DOHH2 (cell line): ENCODE data around the gene TDRD12.

ENCODE experiments used
- H3F3A ChIP-seq: fragments of 200-600 bp; sonication (generic), shearing (Covaris generic); 2 replicates; pipeline ENCODE4 v1.6.0; 2016; ENCODE audit warnings: antibody characterized with exemption, mild to moderate bottlenecking; ENCODE audit not compliant: control insufficient read depth, insufficient read depth
- H3K27ac ChIP-seq: fragments of 200-600 bp; sonication (generic); 2 replicates; pipeline ENCODE4 v1.5.1; 2014; ENCODE audit warnings: low read depth, mild to moderate bottlenecking, low read length, moderate library complexity
- H3K27me3 ChIP-seq: fragments of 200-600 bp; sonication (generic); 2 replicates; pipeline ENCODE4 v1.6.1; 2014; ENCODE audit warnings: mild to moderate bottlenecking, low read length, mixed read lengths; ENCODE audit not compliant: control insufficient read depth
- H3K36me3 ChIP-seq: fragments of 200-600 bp; sonication (generic); 2 replicates; pipeline ENCODE4 v1.6.1; 2014; ENCODE audit warnings: mild to moderate bottlenecking, low read length, moderate library complexity, mixed read lengths; ENCODE audit not compliant: control insufficient read depth
- H3K4me1 ChIP-seq: fragments of 200-600 bp; sonication (generic); 2 replicates; pipeline ENCODE4 v1.6.1; 2014; ENCODE audit warnings: mild to moderate bottlenecking, low read length, mixed read lengths; ENCODE audit not compliant: control insufficient read depth
- H3K4me2 ChIP-seq: fragments of 200-600 bp; sonication (generic); 2 replicates; pipeline ENCODE4 v1.6.0; 2014; ENCODE audit warnings: mild to moderate bottlenecking, low read length, moderate library complexity
- H3K4me3 ChIP-seq: fragments of 200-600 bp; sonication (generic); 2 replicates; pipeline ENCODE4 v1.5.1; 2014; ENCODE audit warnings: mild to moderate bottlenecking, low read length, mixed read lengths
- H3K79me2 ChIP-seq: fragments of 200-600 bp; sonication (generic); 2 replicates; pipeline ENCODE4 v1.6.1; 2014; ENCODE audit warnings: mild to moderate bottlenecking, low read length, mixed read lengths; ENCODE audit not compliant: control insufficient read depth
- H3K9me2 ChIP-seq: fragments of 200-600 bp; sonication (generic); replicated peaks from 2 replicates; pipeline ENCODE4 v1.6.1; 2014; ENCODE audit warnings: mild to moderate bottlenecking, low read length, mixed read lengths; ENCODE audit not compliant: control insufficient read depth
- H3K9me3 ChIP-seq: fragments of 200-600 bp; sonication (generic); 2 replicates; pipeline ENCODE4 v1.6.1; 2014; ENCODE audit warnings: antibody characterized with exemption, low read length, mixed read lengths; ENCODE audit not compliant: control insufficient read depth, insufficient read depth
- H4K20me1 ChIP-seq: fragments of 200-600 bp; sonication (generic); 2 replicates; pipeline ENCODE4 v1.6.0; 2014; ENCODE audit warnings: low read depth, mild to moderate bottlenecking, antibody characterized with exemption, low read length, moderate library complexity; ENCODE audit not compliant: control insufficient read depth, insufficient read depth
- CTCF ChIP-seq: fragments of 200-600 bp; sonication (generic); IDR thresholded peaks from one replicate; pipeline ENCODE4 v1.5.1; 2014; ENCODE audit warnings: antibody characterized with exemption, mild to moderate bottlenecking, low read depth, low read length; ENCODE audit not compliant: poor library complexity, severe bottlenecking
- EZH2phosphoT487 ChIP-seq: fragments of 200-600 bp; sonication (generic); IDR thresholded peaks from 2 replicates; pipeline ENCODE4 v1.6.1; 2017; ENCODE audit warnings: borderline replicate concordance, mild to moderate bottlenecking, antibody characterized with exemption, low read length, moderate library complexity, mixed read lengths

The TDRD12 gene

GRCh38 chr19:32674931-32675719, 44.4 kb upstream of the TDRD12 start, which contains the start of gene ANKRD27:
Gene ANKRD27, minus strand, starts transcription at chr19:32675180. Its CDS starts 16,165 bp downstream, at chr19:32659015.
- H3K9me3 ChIP-seq = no peaks in the 10 kb centered on the region
- H3K27ac ChIP-seq = no peak within 1 kb of the TSS; the same call in 1 of the 2 replicates

GRCh38 chr19:32675720-32676185, 43.8 kb upstream of the TDRD12 start, which contains the start of gene RGS9BP:
Gene RGS9BP, plus strand, starts transcription at chr19:32675848. Its CDS starts 416 bp downstream, at chr19:32676264.
- Histone ChIP-seq H3K36me3 (peaks cover 13% of the 10 kb centered on the region; the same call in 1 of the 2 replicates), H3K4me3 (peak within 1 kb of the TSS; percentile 91), H3K27me3 (no peaks in the 10 kb centered on the region), H4K20me1 (peaks cover 16% of the 10 kb centered on the region), H3K9me2 (no peaks in the 10 kb centered on the region), H3K79me2 (peaks cover 42% of the 10 kb centered on the region), H3K4me2 (peak within 1 kb of the TSS; percentile 97), H3K9me3 (no peaks in the 10 kb centered on the region), H3K4me1 (peaks cover 23% of the 10 kb centered on the region), H3K27ac (no peak within 1 kb of the TSS; the same call in 1 of the 2 replicates), H3F3A (no peaks in the 10 kb centered on the region)
- TF ChIP-seq EZH2phosphoT487 (no peak), CTCF (no peak)

More at GRCh38 chr19:32674931-32675719, 44.4 kb upstream of the TDRD12 start, which contains the start of gene ANKRD27:
- peaks cover 17% of the 10 kb centered on the region for H4K20me1 ChIP-seq
- no peaks in the 10 kb centered on the region for H3K9me2 ChIP-seq
- peaks cover 23% of the 10 kb centered on the region for H3K4me1 ChIP-seq
- H3K4me3 ChIP-seq = peak within 1 kb of the TSS; percentile 91
- TF ChIP-seq CTCF = no peak
- TF ChIP-seq EZH2phosphoT487 = no peak
- peak within 1 kb of the TSS; percentile 97 for H3K4me2 ChIP-seq
- H3K27me3 ChIP-seq = no peaks in the 10 kb centered on the region
- H3K79me2 ChIP-seq = peaks cover 46% of the 10 kb centered on the region
- H3F3A ChIP-seq = no peaks in the 10 kb centered on the region
- H3K36me3 ChIP-seq = peaks cover 13% of the 10 kb centered on the region; the same call in 1 of the 2 replicates

GRCh38 chr19:32676186-32676894, 43.2 kb upstream of the TDRD12 start:
- Histone ChIP-seq H3K36me3 (peaks cover 13% of the 10 kb centered on the region; the same call in 1 of the 2 replicates), H3K4me1 (peaks cover 23% of the 10 kb centered on the region), H3K4me3 (peak overlapping the region; percentile 91), H3K79me2 (peaks cover 36% of the 10 kb centered on the region), H4K20me1 (peaks cover 16% of the 10 kb centered on the region), H3K27me3 (no peaks in the 10 kb centered on the region), H3K27ac (no peak overlapping the region), H3K4me2 (peak overlapping the region; percentile 97), H3F3A (no peaks in the 10 kb centered on the region), H3K9me3 (no peaks in the 10 kb centered on the region), H3K9me2 (no peaks in the 10 kb centered on the region)
- no peak for TF ChIP-seq CTCF
- TF ChIP-seq EZH2phosphoT487 = no peak
